Measurements from ENCODE around the gene SLC25A11. TPM values are rescaled to one million over a fixed set of nuclear protein-coding genes. Genes with fewer than 3 reads are reported as not detected.

SLC25A11 gene
- polyA plus RNA-seq, 3 donors from 2014 or later: 139 to 196 (median 139) TPM

DNA sequence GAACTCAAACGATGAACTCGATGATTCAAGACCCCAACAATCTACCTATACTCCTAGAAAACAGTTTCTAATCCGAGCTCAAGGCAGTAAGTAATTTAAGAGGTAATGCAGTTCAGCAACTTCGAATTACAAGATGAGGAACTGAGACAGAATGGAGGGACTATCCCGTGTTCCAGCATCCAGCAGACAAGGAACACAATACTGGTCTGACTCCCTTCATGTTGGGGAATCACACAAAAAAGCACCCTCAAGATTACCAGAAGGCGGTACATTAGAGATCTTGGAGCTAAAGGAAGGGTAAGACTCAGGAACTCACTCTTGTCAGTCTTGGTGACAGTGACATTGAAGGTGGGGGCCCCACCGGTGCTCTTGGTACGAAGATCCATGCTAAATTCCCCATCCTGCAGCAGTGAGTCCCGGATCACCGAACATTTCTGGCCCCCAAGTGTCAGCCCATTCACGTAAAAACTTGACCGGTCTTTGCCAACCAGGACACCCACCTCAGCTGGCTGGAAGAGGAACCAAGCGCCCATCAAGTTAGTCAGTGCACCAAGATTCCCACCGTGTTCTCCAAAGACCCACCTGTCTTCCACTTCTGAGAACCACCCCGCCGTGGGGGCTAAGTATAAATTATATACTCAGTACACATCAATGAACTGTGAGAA is 6.6 kb upstream of the SLC25A11 start:
- Mint-ChIP-seq H3K4me3 (peak overlapping the region; percentile 96 to 100 (median 99)), H3K36me3 (peaks cover 32 to 46% (median 39%) of the 10 kb centered on the region in 3 donors)

GRCh38 chr17:4945944-4946280 is 6.1 kb upstream of the SLC25A11 start:
- H3K27me3 Mint-ChIP-seq (ENCODE audit: low read depth in 3 of 3): peaks cover 22 to 56% (median 31%) of the 10 kb centered on the region in 3 donors
- DNase-seq: no peak
- peaks cover 32 to 51% (median 39%) of the 10 kb centered on the region in 3 donors for H3K36me3 Mint-ChIP-seq
- H3K4me1 Mint-ChIP-seq: peaks cover 69 to 75% of the 10 kb centered on the region in 2 donors
- H3K9me3 Mint-ChIP-seq: peaks cover 0 to 2% (median 0%) of the 10 kb centered on the region in 6 donors
- peak overlapping the region; percentile 95 to 99 (median 96) for H3K27ac Mint-ChIP-seq
- peak overlapping the region; percentile 96 to 100 (median 99) for H3K4me3 Mint-ChIP-seq

More for the DNA sequence above, 6.6 kb upstream of the SLC25A11 start:
- Mint-ChIP-seq H3K4me1 (peaks cover 67 to 75% of the 10 kb centered on the region in 2 donors), H3K27ac (peak overlapping the region; percentile 95 to 99 (median 96)), H3K27me3 (ENCODE audit: low read depth in 3 of 3) (peaks cover 22 to 51% (median 28%) of the 10 kb centered on the region in 3 donors), H3K9me3 (peaks cover 0 to 2% (median 0%) of the 10 kb centered on the region in 6 donors)
- DNase-seq: no peak

- H3K9me3 Mint-ChIP-seq: peaks cover 0 to 2% (median 0%) of the 10 kb centered on the region in 6 donors
- peak; percentile 62 to 66 (median 64) for DNase-seq
- H3K27me3 Mint-ChIP-seq (ENCODE audit: low read depth in 3 of 3): peaks cover 20 to 59% (median 34%) of the 10 kb centered on the region in 3 donors
- peaks cover 32 to 51% (median 39%) of the 10 kb centered on the region in 3 donors for H3K36me3 Mint-ChIP-seq
- H3K27ac Mint-ChIP-seq: peak overlapping the region; percentile 95 to 97 (median 95)
- peaks cover 65 to 73% of the 10 kb centered on the region in 2 donors for H3K4me1 Mint-ChIP-seq
- peak overlapping the region; percentile 96 to 100 (median 99) for H3K4me3 Mint-ChIP-seq
These were observed 5.5 kb upstream of the SLC25A11 start for GRCh38 chr17:4945176-4945943.

- Mint-ChIP-seq H3K4me1 (peaks cover 62 to 74% of the 10 kb centered on the region in 2 donors), H3K36me3 (peaks cover 32 to 55% (median 43%) of the 10 kb centered on the region in 3 donors), H3K27ac (peak overlapping the region; percentile 95 to 97 (median 95)), H3K9me3 (peaks cover 0 to 2% (median 0%) of the 10 kb centered on the region in 6 donors), H3K27me3 (ENCODE audit: low read depth in 3 of 3) (peaks cover 20 to 61% (median 36%) of the 10 kb centered on the region in 3 donors), H3K4me3 (peak overlapping the region; percentile 96 to 100 (median 99))
- DNase-seq: no peak
These were observed 4.8 kb upstream of the SLC25A11 start for GRCh38 chr17:4944554-4945175.

DNA sequence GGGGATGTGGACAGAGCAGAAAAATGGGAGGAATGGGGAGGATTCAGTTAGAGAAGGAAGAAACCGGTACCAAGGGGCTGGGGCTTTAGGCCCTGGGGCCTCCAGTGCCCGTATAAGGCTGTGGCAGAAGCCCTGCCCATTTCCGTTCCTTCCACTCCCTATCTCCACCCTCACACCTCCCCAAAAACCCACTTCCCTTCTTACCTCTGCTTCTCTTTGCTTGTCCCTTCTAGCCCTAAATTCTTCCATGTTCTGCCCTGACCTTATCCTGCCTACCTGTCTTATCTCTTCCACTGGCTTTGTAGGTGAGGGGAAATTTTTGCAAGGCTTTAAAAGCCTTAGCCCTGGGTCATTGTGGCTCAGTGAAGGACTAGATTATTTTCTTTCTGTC is 4.3 kb upstream of the SLC25A11 start:
- Mint-ChIP-seq H3K9me3 (peaks cover 0 to 2% (median 0%) of the 10 kb centered on the region in 6 donors), H3K4me3 (peak overlapping the region; percentile 96 to 100 (median 99)), H3K4me1 (peaks cover 65 to 76% of the 10 kb centered on the region in 2 donors), H3K27ac (peak overlapping the region; percentile 95 to 97 (median 95)), H3K36me3 (peaks cover 32 to 55% (median 43%) of the 10 kb centered on the region in 3 donors), H3K27me3 (ENCODE audit: low read depth in 3 of 3) (peaks cover 20 to 60% (median 36%) of the 10 kb centered on the region in 3 donors)
- DNase-seq: peak; percentile 52 to 59 (median 57)

GRCh38 chr17:4942760-4943508 is 3.1 kb upstream of the SLC25A11 start:
- Mint-ChIP-seq H3K27ac (peak overlapping the region; percentile 93 to 98 (median 95)), H3K4me1 (peaks cover 77 to 85% of the 10 kb centered on the region in 2 donors), H3K4me3 (peak overlapping the region; percentile 55 to 100 (median 99)), H3K9me3 (no peaks in the 10 kb centered on the region), H3K36me3 (peaks cover 32 to 55% (median 43%) of the 10 kb centered on the region in 3 donors), H3K27me3 (ENCODE audit: low read depth in 3 of 3) (peaks cover 17 to 51% (median 34%) of the 10 kb centered on the region in 3 donors)
- no peak for DNase-seq

- H3K27me3 Mint-ChIP-seq (ENCODE audit: low read depth in 3 of 3): peaks cover 8 to 37% (median 20%) of the 10 kb centered on the region in 3 donors
- H3K4me1 Mint-ChIP-seq: peaks cover 70 to 77% of the 10 kb centered on the region in 2 donors
- peaks cover 24 to 59% (median 35%) of the 10 kb centered on the region in 3 donors for H3K36me3 Mint-ChIP-seq
- peak overlapping the region; percentile 96 to 100 (median 99) for H3K4me3 Mint-ChIP-seq
- DNase-seq: no peak
- no peaks in the 10 kb centered on the region for H3K9me3 Mint-ChIP-seq
- peak overlapping the region; percentile 93 to 98 (median 95) for H3K27ac Mint-ChIP-seq
These were observed 1.4 kb upstream of the SLC25A11 start for GRCh38 chr17:4941319-4941610.

DNA sequence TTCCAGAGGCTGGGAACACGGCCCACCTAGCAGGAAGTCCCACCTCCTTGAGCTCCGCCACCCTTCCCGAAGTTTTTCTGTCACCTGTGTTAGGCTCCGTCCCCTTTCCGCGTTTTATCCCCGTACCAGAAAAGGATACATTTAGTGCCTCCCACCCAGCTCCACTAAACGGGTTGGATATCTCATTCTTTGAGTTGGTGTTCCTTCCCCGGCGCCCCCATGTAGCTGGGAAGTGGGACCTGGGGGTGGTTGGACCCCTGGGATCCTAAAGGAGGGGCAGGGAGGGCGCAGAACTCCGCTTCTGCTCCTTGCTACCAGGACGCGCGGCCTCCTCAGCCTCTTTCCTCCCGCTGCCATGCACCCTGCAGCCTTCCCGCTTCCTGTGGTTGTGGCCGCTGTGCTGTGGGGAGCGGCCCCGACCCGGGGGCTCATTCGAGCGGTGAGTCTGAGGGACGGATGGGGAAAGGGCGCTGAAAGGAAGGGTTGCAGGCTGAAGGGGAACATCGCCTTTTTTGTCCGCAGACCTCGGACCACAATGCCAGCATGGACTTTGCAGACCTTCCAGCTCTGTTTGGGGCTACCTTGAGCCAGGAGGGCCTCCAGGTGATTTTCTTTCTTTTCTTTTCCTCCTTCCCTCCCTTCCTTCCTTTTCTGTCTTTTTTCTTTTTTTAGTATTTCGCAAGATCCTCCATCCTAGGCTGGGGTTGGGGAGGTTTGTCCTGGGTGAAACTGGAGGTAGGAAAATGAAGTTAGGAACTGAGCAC is 891 bp upstream of the SLC25A11 start:
- Mint-ChIP-seq H3K4me3 (peak overlapping the region; percentile 96 to 100 (median 99)), H3K9me3 (no peaks in the 10 kb centered on the region), H3K36me3 (peaks cover 22 to 59% (median 35%) of the 10 kb centered on the region in 3 donors), H3K4me1 (peaks cover 72 to 77% of the 10 kb centered on the region in 2 donors), H3K27ac (peak overlapping the region; percentile 93 to 98 (median 95)), H3K27me3 (ENCODE audit: low read depth in 3 of 3) (peaks cover 8 to 32% (median 19%) of the 10 kb centered on the region in 3 donors)
- DNase-seq: peak; percentile 25 to 39 (median 37)

DNA sequence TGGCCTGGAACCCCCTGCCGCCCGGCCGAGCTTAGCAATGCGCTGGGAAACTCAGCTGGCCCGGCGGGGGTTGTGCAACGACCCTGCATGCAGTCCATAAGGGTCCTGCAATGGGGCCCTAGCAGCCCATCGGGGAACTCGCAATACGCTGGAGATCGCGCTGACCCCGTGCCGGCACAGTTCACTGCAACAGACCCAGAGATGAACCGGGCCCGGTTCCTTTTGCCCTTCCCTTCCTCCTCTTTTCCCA is 375 bp downstream of the SLC25A11 start:
- peaks cover 13 to 47% (median 27%) of the 10 kb centered on the region in 3 donors for H3K36me3 Mint-ChIP-seq
- peak overlapping the region; percentile 79 to 95 (median 91) for H3K27ac Mint-ChIP-seq
- no peak for DNase-seq
- peak overlapping the region; percentile 96 to 100 (median 99) for H3K4me3 Mint-ChIP-seq
- H3K4me1 Mint-ChIP-seq: peaks cover 67 to 70% of the 10 kb centered on the region in 2 donors
- no peaks in the 10 kb centered on the region for H3K9me3 Mint-ChIP-seq
- peaks cover 6 to 23% (median 13%) of the 10 kb centered on the region in 3 donors for H3K27me3 Mint-ChIP-seq (ENCODE audit: low read depth in 3 of 3)

- peak in 1 of 3 donors; percentile 8 for DNase-seq
- H3K9me3 Mint-ChIP-seq: no peaks in the 10 kb centered on the region
- H3K4me3 Mint-ChIP-seq: peak overlapping the region; percentile 96 to 100 (median 99)
- peak overlapping the region; percentile 79 to 95 (median 91) for H3K27ac Mint-ChIP-seq
- H3K36me3 Mint-ChIP-seq: peaks cover 8 to 42% (median 22%) of the 10 kb centered on the region in 3 donors
- peaks cover 10 to 25% (median 13%) of the 10 kb centered on the region in 3 donors for H3K27me3 Mint-ChIP-seq (ENCODE audit: low read depth in 3 of 3)
- peaks cover 67 to 70% of the 10 kb centered on the region in 2 donors for H3K4me1 Mint-ChIP-seq
These were observed 929 bp downstream of the SLC25A11 start for GRCh38 chr17:4938688-4939545.

DNA sequence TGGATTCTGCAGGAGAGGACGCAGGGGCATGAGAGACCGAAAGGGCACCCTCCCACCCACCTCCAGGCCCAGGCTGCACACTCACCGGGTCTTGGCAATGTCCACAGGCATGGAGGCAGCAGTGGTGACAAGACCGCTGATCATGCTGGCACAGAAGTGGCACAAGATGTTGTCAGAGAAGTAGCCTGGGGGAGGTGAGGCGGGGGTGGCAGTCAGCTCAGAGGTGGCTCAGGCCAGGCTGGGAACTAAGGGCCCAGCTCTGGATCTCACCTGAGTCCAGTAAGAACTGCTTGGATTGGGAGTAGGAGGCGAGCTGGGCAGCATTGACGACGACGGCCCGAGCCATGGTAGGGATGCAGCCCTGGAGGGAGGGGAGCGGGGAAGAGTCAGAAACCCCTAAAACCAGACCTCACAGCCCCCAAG is 1.8 kb downstream of the SLC25A11 start:
- Mint-ChIP-seq H3K36me3 (peaks cover 6 to 40% (median 20%) of the 10 kb centered on the region in 3 donors), H3K4me1 (peaks cover 67 to 70% of the 10 kb centered on the region in 2 donors), H3K4me3 (peak overlapping the region; percentile 36 to 100 (median 99)), H3K27ac (peak overlapping the region in 2 of 6 donors; percentile 51 to 84), H3K9me3 (no peaks in the 10 kb centered on the region), H3K27me3 (ENCODE audit: low read depth in 3 of 3) (peaks cover 13 to 27% (median 13%) of the 10 kb centered on the region in 3 donors)
- no peak for DNase-seq
